Endothelial cell of umbilical vein (primary cell): ENCODE results near the gene CSGALNACT2. TPM values are rescaled to one million over a fixed set of nuclear protein-coding genes. Genes with fewer than 3 reads are reported as not detected.

Source experiments
- BruUV-seq: library from RNA; stranded (reverse); fragments of 400-500 nt; replicated peaks from 2 replicates; lab custom pipeline; 2021; lab: Mats Ljungman, UMichigan
- CTCF ChIA-PET: fragments of 300-600, 350-600 bp; sonication (Branson Sonifier 250); formaldehyde crosslinking; loops from one replicate; lab custom pipeline; 2021; ENCODE audit warnings: antibody characterized with exemption, inconsistent platforms; lab: Charles Lee
- POLR2A ChIA-PET: fragments of 300-600, 350-600 bp; sonication (Branson Sonifier 250); formaldehyde crosslinking; loops from one replicate; lab custom pipeline; 2021; ENCODE audit warnings: antibody characterized with exemption, inconsistent platforms; lab: Charles Lee
- DNase-seq: peaks from one replicate; pipeline ENCODE4 v3.0.0-alpha.2; 2011; ENCODE audit warnings: low read depth, low spot score
- FAIRE-seq: peaks from 2 replicates; lab custom pipeline; 2011; peaks lifted over from hg19 to GRCh38; lab: Jason Lieb, UNC
- H2AFZ ChIP-seq: 2 replicates; pipeline ENCODE4 v1.6.0; 2012; ENCODE audit warnings: low read depth, low read length, control low read depth, inconsistent platforms
- H3K27ac ChIP-seq: 2 replicates; pipeline ENCODE4 v1.5.1; 2011; ENCODE audit warnings: low read depth, mild to moderate bottlenecking, control low read depth, low read length, moderate library complexity; ENCODE audit not compliant: insufficient read depth
- H3K27me3 ChIP-seq, 2 experiments: 2 replicates each; pipeline versions ENCODE4 v1.6.0 to v1.6.1; 2011; ENCODE audit warnings: low read length in 2 of 2, mixed read lengths in 1 of 2; ENCODE audit not compliant: control insufficient read depth in 2 of 2, insufficient read depth in 2 of 2
- H3K36me3 ChIP-seq, 2 experiments: 2 replicates in 1 of 2; 3 replicates in 1 of 2; pipeline ENCODE4 v1.5.1; 2011; ENCODE audit warnings: low read length in 2 of 2, mild to moderate bottlenecking in 1 of 2, moderate library complexity in 1 of 2; ENCODE audit not compliant: control insufficient read depth in 2 of 2, insufficient read depth in 2 of 2; ENCODE audit errors: extremely low read depth in 1 of 2
- H3K4me1 ChIP-seq: 3 replicates; pipeline ENCODE4 v1.5.1; 2011; ENCODE audit warnings: mild to moderate bottlenecking, low read length; ENCODE audit not compliant: control insufficient read depth, insufficient read depth; ENCODE audit errors: extremely low read depth
- H3K4me2 ChIP-seq: 2 replicates; pipeline ENCODE4 v1.6.1; 2011; ENCODE audit warnings: low read length, control low read depth, mixed read lengths; ENCODE audit not compliant: insufficient read depth
- H3K4me3 ChIP-seq, 3 experiments: fragments of 200-600 bp in 1 of 3; sonication (generic), shearing (Covaris generic) in 1 of 3; replicated peaks in 1 of 3; 2 replicates each; pipeline ENCODE4 v1.5.1; 2011 to 2016; ENCODE audit warnings: control low read depth in 3 of 3, low read length in 3 of 3, mild to moderate bottlenecking in 2 of 3, inconsistent platforms in 1 of 3, low read depth in 1 of 3, moderate library complexity in 1 of 3; ENCODE audit not compliant: insufficient read depth in 1 of 3
- H3K79me2 ChIP-seq: 2 replicates; pipeline ENCODE4 v1.6.0; 2012; ENCODE audit warnings: low read length, inconsistent platforms; ENCODE audit not compliant: control insufficient read depth, insufficient read depth
- H3K9ac ChIP-seq: replicated peaks from 2 replicates; pipeline ENCODE3; 2011; ENCODE audit warnings: low read length, control low read depth; ENCODE audit not compliant: insufficient read depth; ENCODE audit errors: extremely low read depth
- H3K9me1 ChIP-seq: replicated peaks from 3 replicates; pipeline ENCODE4 v1.6.0; 2011; ENCODE audit warnings: mild to moderate bottlenecking, low read length; ENCODE audit not compliant: control insufficient read depth, insufficient read depth; ENCODE audit errors: extremely low read depth
- H3K9me3 ChIP-seq: replicated peaks from 2 replicates; pipeline ENCODE4 v1.5.1; 2012; ENCODE audit warnings: low read length, inconsistent platforms; ENCODE audit not compliant: control insufficient read depth, insufficient read depth
- H4K20me1 ChIP-seq: replicated peaks from 2 replicates; pipeline ENCODE3; 2011; ENCODE audit warnings: mild to moderate bottlenecking, low read length; ENCODE audit not compliant: control insufficient read depth, insufficient read depth; ENCODE audit errors: extremely low read depth
- EZH2 ChIP-seq: IDR thresholded peaks from 2 replicates; pipeline ENCODE4 v1.6.1; 2012; ENCODE audit warnings: borderline replicate concordance, low read depth, mild to moderate bottlenecking, moderate library complexity, low read length, inconsistent platforms; ENCODE audit not compliant: severe bottlenecking
- FOS ChIP-seq: IDR thresholded peaks from 2 replicates; pipeline ENCODE4 v1.6.1; 2011; ENCODE audit warnings: mild to moderate bottlenecking, low read length, moderate library complexity, borderline replicate concordance; ENCODE audit not compliant: insufficient read depth
- GATA2 ChIP-seq: IDR thresholded peaks from 2 replicates; pipeline ENCODE4 v1.7.0; 2011; ENCODE audit warnings: low read depth, mild to moderate bottlenecking, moderate library complexity, mixed read lengths, low read length; ENCODE audit not compliant: insufficient read length, insufficient read depth
- JUN ChIP-seq: IDR thresholded peaks from 2 replicates; pipeline ENCODE4 v1.6.1; 2011; ENCODE audit warnings: borderline replicate concordance, low read depth; ENCODE audit not compliant: insufficient read length, insufficient read depth
- MYC ChIP-seq: IDR thresholded peaks from one replicate; pipeline ENCODE4 v1.6.1; 2011; ENCODE audit warnings: mild to moderate bottlenecking, low read depth, low read length
- POLR2A ChIP-seq: IDR thresholded peaks from 2 replicates; pipeline ENCODE4 v1.6.1; 2012; ENCODE audit warnings: low read depth, mild to moderate bottlenecking, control low read depth, low read length
- POLR2AphosphoS5 ChIP-seq: IDR thresholded peaks from 2 replicates; pipeline ENCODE4 v1.6.1; 2012; ENCODE audit warnings: low read depth, mild to moderate bottlenecking, control low read depth, low read length, moderate library complexity; ENCODE audit not compliant: insufficient read depth
- dilution Hi-C: fragments of 300-500 bp; cut with MboI; formaldehyde crosslinking; loops from one replicate; pipeline ENCODE4 v1.15.0; 2019; ENCODE audit warnings: low sequenced_read_pairs; ENCODE audit not compliant: extremely low pct_ligation_motif_present
- intact Hi-C: fragments of 100-400 bp; cut with micrococcal nuclease; formaldehyde crosslinking; loops from one replicate; pipeline ENCODE4 v1.10.0; 2022
- polyA plus RNA-seq, 4 experiments: library from polyadenylated mRNA; depleted of rRNA in 3 of 4; stranded (reverse) in 3 of 4; unstranded in 1 of 4; fragments of >200 nt; gene quantifications; 2 replicates each; pipeline versions ENCODE4 v1.2.1 to v1.2.3, GENCODE V29; 2011 to 2012; ENCODE audit warnings: missing spikeins in 1 of 4
- total RNA-seq: library from RNA; stranded (reverse); gene quantifications from 2 replicates; pipeline ENCODE4 v1.2.3, GENCODE V29; 2021
- TF ChIP-seq, protein P1 (sequence below), 2 donors: IDR thresholded peaks; 1 replicate in 1 of 2; 2 replicates in 1 of 2; pipeline ENCODE4 v1.5.1; 2011; ENCODE audit warnings: low read length in 2 of 2, mild to moderate bottlenecking in 2 of 2, moderate library complexity in 2 of 2, control low read depth in 1 of 2, inconsistent platforms in 1 of 2, low read depth in 1 of 2; ENCODE audit not compliant: insufficient read depth in 1 of 2; ENCODE audit errors: extremely low read depth in 1 of 2
- TF ChIP-seq, protein P2 (sequence below): IDR thresholded peaks from 2 replicates; pipeline ENCODE4 v1.6.1; 2011; ENCODE audit not compliant: insufficient read depth, insufficient read length

Gene CSGALNACT2
- total and polyA plus RNA-seq, 2 donors (not counting 3 experiments of a cell fraction or from before 2014, with no cell fraction given) = 9.7 to 17.7 TPM

GRCh38 chr10:43118631-43119415 is 19.4 kb upstream of the CSGALNACT2 start:
- H4K20me1 ChIP-seq = no peaks in the 10 kb centered on the region
- no peak for FAIRE-seq
- no peak overlapping the region for H3K4me3 ChIP-seq
- intact Hi-C loops (no loop called here), dilution Hi-C loops (no loop called here)
- H3K9me3 ChIP-seq = no peaks in the 10 kb centered on the region
- no peaks in the 10 kb centered on the region for H3K9me1 ChIP-seq
- H3K79me2 ChIP-seq = no peaks in the 10 kb centered on the region
- DNase-seq = no peak
- H3K4me1 ChIP-seq = peaks cover 3% of the 10 kb centered on the region
- H3K27me3 ChIP-seq = no peaks in the 10 kb centered on the region
- CTCF ChIA-PET = no interaction called here
- no peak overlapping the region for H2AFZ ChIP-seq
- no peak overlapping the region for H3K27ac ChIP-seq
- no peak overlapping the region for H3K4me2 ChIP-seq
- H3K9ac ChIP-seq = no peak overlapping the region
- no TSS peak for BruUV-seq
- no peaks in the 10 kb centered on the region for H3K36me3 ChIP-seq
- TF ChIP-seq FOS (no peak), POLR2AphosphoS5 (no peak), JUN (no peak), GATA2 (no peak)
- POLR2A ChIA-PET = interaction anchor here (0.6 kb wide), 1 partner anchor 350 kb away, joined by 10 read pairs; no protein-coding TSS in a partner anchor

- Histone ChIP-seq H3K9ac (no peak overlapping the region), H3K9me3 (no peaks in the 10 kb centered on the region), H3K79me2 (no peaks in the 10 kb centered on the region), H3K27ac (no peak overlapping the region), H2AFZ (no peak overlapping the region), H4K20me1 (no peaks in the 10 kb centered on the region), H3K36me3 (no peaks in the 10 kb centered on the region), H3K9me1 (no peaks in the 10 kb centered on the region), H3K4me3 (no peak overlapping the region), H3K4me1 (peaks cover 3% of the 10 kb centered on the region), H3K4me2 (no peak overlapping the region), H3K27me3 (no peaks in the 10 kb centered on the region)
- ChIA-PET POLR2A (no interaction called here), CTCF (no interaction called here)
- no peak for TF ChIP-seq GATA2
- TF ChIP-seq MYC = no peak
- no peak for TF ChIP-seq JUN
- TF ChIP-seq, protein P1, sequence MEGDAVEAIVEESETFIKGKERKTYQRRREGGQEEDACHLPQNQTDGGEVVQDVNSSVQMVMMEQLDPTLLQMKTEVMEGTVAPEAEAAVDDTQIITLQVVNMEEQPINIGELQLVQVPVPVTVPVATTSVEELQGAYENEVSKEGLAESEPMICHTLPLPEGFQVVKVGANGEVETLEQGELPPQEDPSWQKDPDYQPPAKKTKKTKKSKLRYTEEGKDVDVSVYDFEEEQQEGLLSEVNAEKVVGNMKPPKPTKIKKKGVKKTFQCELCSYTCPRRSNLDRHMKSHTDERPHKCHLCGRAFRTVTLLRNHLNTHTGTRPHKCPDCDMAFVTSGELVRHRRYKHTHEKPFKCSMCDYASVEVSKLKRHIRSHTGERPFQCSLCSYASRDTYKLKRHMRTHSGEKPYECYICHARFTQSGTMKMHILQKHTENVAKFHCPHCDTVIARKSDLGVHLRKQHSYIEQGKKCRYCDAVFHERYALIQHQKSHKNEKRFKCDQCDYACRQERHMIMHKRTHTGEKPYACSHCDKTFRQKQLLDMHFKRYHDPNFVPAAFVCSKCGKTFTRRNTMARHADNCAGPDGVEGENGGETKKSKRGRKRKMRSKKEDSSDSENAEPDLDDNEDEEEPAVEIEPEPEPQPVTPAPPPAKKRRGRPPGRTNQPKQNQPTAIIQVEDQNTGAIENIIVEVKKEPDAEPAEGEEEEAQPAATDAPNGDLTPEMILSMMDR (IDR thresholded peaks at IDR 0.05; ENCODE audit: extremely low read depth in 1 of 2, insufficient read depth in 1 of 2, low read depth in 1 of 2, low read length in 2 of 2) = no peak
- no peak for TF ChIP-seq EZH2
- no peak for TF ChIP-seq POLR2A
- TF ChIP-seq, protein P2, sequence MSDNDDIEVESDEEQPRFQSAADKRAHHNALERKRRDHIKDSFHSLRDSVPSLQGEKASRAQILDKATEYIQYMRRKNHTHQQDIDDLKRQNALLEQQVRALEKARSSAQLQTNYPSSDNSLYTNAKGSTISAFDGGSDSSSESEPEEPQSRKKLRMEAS = no peak
- TF ChIP-seq POLR2AphosphoS5 = no peak
- no peak for TF ChIP-seq FOS
- dilution Hi-C loops = no loop called here
- DNase-seq (no peak), FAIRE-seq (no peak)
- intact Hi-C loops = no loop called here
- no TSS peak for BruUV-seq
Observed at GRCh38 chr10:43119416-43120115, 18.7 kb upstream of the CSGALNACT2 start.
